ENCODE results near the gene GZF1.

Gene GZF1

GRCh38 chr20:23370274-23370673, 8.3 kb downstream of the GZF1 start:
- no peak for DNase-seq

- no peak for DNase-seq
Observed at GRCh38 chr20:23370873-23371272, 8.9 kb downstream of the GZF1 start.

- no peak for DNase-seq
Observed at GRCh38 chr20:23371496-23371895, 9.5 kb downstream of the GZF1 start.

GRCh38 chr20:23374441-23374840, 12.5 kb downstream of the GZF1 start:
- no peak for DNase-seq

GRCh38 chr20:23375827-23376226, 13.8 kb downstream of the GZF1 start:
- no peak for DNase-seq

GRCh38 chr20:23379772-23380171, 17.8 kb downstream of the GZF1 start:
- no peak for DNase-seq

GRCh38 chr20:23381876-23382275, 19.9 kb downstream of the GZF1 start:
- no peak for DNase-seq

- no peak for DNase-seq
Observed at GRCh38 chr20:23386304-23387117, 24.5 kb downstream of the GZF1 start.

GRCh38 chr20:23387118-23387443, 25.1 kb downstream of the GZF1 start:
- no peak for DNase-seq

GRCh38 chr20:23390091-23390774, 28.3 kb downstream of the GZF1 start:
- DNase-seq: no peak

- DNase-seq: no peak
Observed at GRCh38 chr20:23391707-23392310, 29.8 kb downstream of the GZF1 start.

- no peak for DNase-seq
Observed at GRCh38 chr20:23393996-23394775, 32.2 kb downstream of the GZF1 start.

- no peak for DNase-seq
Observed at GRCh38 chr20:23396950-23397627, 35.1 kb downstream of the GZF1 start.

GRCh38 chr20:23397961-23398360, 36.0 kb downstream of the GZF1 start:
- no peak for DNase-seq

- no peak for DNase-seq
Observed at GRCh38 chr20:23399568-23400241, 37.7 kb downstream of the GZF1 start.

- no peak for DNase-seq
Observed at GRCh38 chr20:23401051-23401450, 39.1 kb downstream of the GZF1 start.

GRCh38 chr20:23403751-23404150, 41.8 kb downstream of the GZF1 start:
- DNase-seq: no peak

- no peak for DNase-seq
Observed at GRCh38 chr20:23404196-23404595, 42.2 kb downstream of the GZF1 start.

- DNase-seq: no peak
Observed at GRCh38 chr20:23406880-23407279, 44.9 kb downstream of the GZF1 start.

GRCh38 chr20:23407781-23408464, 45.9 kb downstream of the GZF1 start:
- DNase-seq: no peak

- DNase-seq: no peak
Observed at GRCh38 chr20:23408957-23409356, 47.0 kb downstream of the GZF1 start.

GRCh38 chr20:23409800-23410199, 47.8 kb downstream of the GZF1 start:
- DNase-seq: no peak

Measured in T1000 (cell line).